Endothelial cell of umbilical vein (primary cell): ENCODE data around the gene TSEN2. TPM values are rescaled to one million over a fixed set of nuclear protein-coding genes. Genes with fewer than 3 reads are reported as not detected.

Experiments
- BruUV-seq: library from RNA; stranded (reverse); fragments of 400-500 nt; replicated peaks from 2 replicates; lab custom pipeline; 2021; lab: Mats Ljungman, UMichigan
- CTCF ChIA-PET: fragments of 300-600, 350-600 bp; sonication (Branson Sonifier 250); formaldehyde crosslinking; loops from one replicate; lab custom pipeline; 2021; ENCODE audit warnings: antibody characterized with exemption, inconsistent platforms; lab: Charles Lee
- POLR2A ChIA-PET: fragments of 300-600, 350-600 bp; sonication (Branson Sonifier 250); formaldehyde crosslinking; loops from one replicate; lab custom pipeline; 2021; ENCODE audit warnings: antibody characterized with exemption, inconsistent platforms; lab: Charles Lee
- DNase-seq: peaks from one replicate; pipeline ENCODE4 v3.0.0-alpha.2; 2011; ENCODE audit warnings: low read depth, low spot score
- FAIRE-seq: peaks from 2 replicates; lab custom pipeline; 2011; peaks lifted over from hg19 to GRCh38; lab: Jason Lieb, UNC
- H2AFZ ChIP-seq: 2 replicates; pipeline ENCODE4 v1.6.0; 2012; ENCODE audit warnings: low read depth, low read length, control low read depth, inconsistent platforms
- H3K27ac ChIP-seq: 2 replicates; pipeline ENCODE4 v1.5.1; 2011; ENCODE audit warnings: low read depth, mild to moderate bottlenecking, control low read depth, low read length, moderate library complexity; ENCODE audit not compliant: insufficient read depth
- H3K27me3 ChIP-seq, 2 experiments: 2 replicates each; pipeline versions ENCODE4 v1.6.0 to v1.6.1; 2011; ENCODE audit warnings: low read length in 2 of 2, mixed read lengths in 1 of 2; ENCODE audit not compliant: control insufficient read depth in 2 of 2, insufficient read depth in 2 of 2
- H3K36me3 ChIP-seq, 2 experiments: 2 replicates in 1 of 2; 3 replicates in 1 of 2; pipeline ENCODE4 v1.5.1; 2011; ENCODE audit warnings: low read length in 2 of 2, mild to moderate bottlenecking in 1 of 2, moderate library complexity in 1 of 2; ENCODE audit not compliant: control insufficient read depth in 2 of 2, insufficient read depth in 2 of 2; ENCODE audit errors: extremely low read depth in 1 of 2
- H3K4me1 ChIP-seq: 3 replicates; pipeline ENCODE4 v1.5.1; 2011; ENCODE audit warnings: mild to moderate bottlenecking, low read length; ENCODE audit not compliant: control insufficient read depth, insufficient read depth; ENCODE audit errors: extremely low read depth
- H3K4me2 ChIP-seq: 2 replicates; pipeline ENCODE4 v1.6.1; 2011; ENCODE audit warnings: low read length, control low read depth, mixed read lengths; ENCODE audit not compliant: insufficient read depth
- H3K4me3 ChIP-seq, 3 experiments: fragments of 200-600 bp in 1 of 3; sonication (generic), shearing (Covaris generic) in 1 of 3; replicated peaks in 1 of 3; 2 replicates each; pipeline ENCODE4 v1.5.1; 2011 to 2016; ENCODE audit warnings: control low read depth in 3 of 3, low read length in 3 of 3, mild to moderate bottlenecking in 2 of 3, inconsistent platforms in 1 of 3, low read depth in 1 of 3, moderate library complexity in 1 of 3; ENCODE audit not compliant: insufficient read depth in 1 of 3
- H3K79me2 ChIP-seq: 2 replicates; pipeline ENCODE4 v1.6.0; 2012; ENCODE audit warnings: low read length, inconsistent platforms; ENCODE audit not compliant: control insufficient read depth, insufficient read depth
- H3K9ac ChIP-seq: replicated peaks from 2 replicates; pipeline ENCODE3; 2011; ENCODE audit warnings: low read length, control low read depth; ENCODE audit not compliant: insufficient read depth; ENCODE audit errors: extremely low read depth
- H3K9me1 ChIP-seq: replicated peaks from 3 replicates; pipeline ENCODE4 v1.6.0; 2011; ENCODE audit warnings: mild to moderate bottlenecking, low read length; ENCODE audit not compliant: control insufficient read depth, insufficient read depth; ENCODE audit errors: extremely low read depth
- H3K9me3 ChIP-seq: replicated peaks from 2 replicates; pipeline ENCODE4 v1.5.1; 2012; ENCODE audit warnings: low read length, inconsistent platforms; ENCODE audit not compliant: control insufficient read depth, insufficient read depth
- H4K20me1 ChIP-seq: replicated peaks from 2 replicates; pipeline ENCODE3; 2011; ENCODE audit warnings: mild to moderate bottlenecking, low read length; ENCODE audit not compliant: control insufficient read depth, insufficient read depth; ENCODE audit errors: extremely low read depth
- FOS ChIP-seq: IDR thresholded peaks from 2 replicates; pipeline ENCODE4 v1.6.1; 2011; ENCODE audit warnings: mild to moderate bottlenecking, low read length, moderate library complexity, borderline replicate concordance; ENCODE audit not compliant: insufficient read depth
- POLR2A ChIP-seq: IDR thresholded peaks from 2 replicates; pipeline ENCODE4 v1.6.1; 2012; ENCODE audit warnings: low read depth, mild to moderate bottlenecking, control low read depth, low read length
- POLR2AphosphoS5 ChIP-seq: IDR thresholded peaks from 2 replicates; pipeline ENCODE4 v1.6.1; 2012; ENCODE audit warnings: low read depth, mild to moderate bottlenecking, control low read depth, low read length, moderate library complexity; ENCODE audit not compliant: insufficient read depth
- dilution Hi-C: fragments of 300-500 bp; cut with MboI; formaldehyde crosslinking; loops from one replicate; pipeline ENCODE4 v1.15.0; 2019; ENCODE audit warnings: low sequenced_read_pairs; ENCODE audit not compliant: extremely low pct_ligation_motif_present
- intact Hi-C: fragments of 100-400 bp; cut with micrococcal nuclease; formaldehyde crosslinking; loops from one replicate; pipeline ENCODE4 v1.10.0; 2022
- polyA plus RNA-seq, 4 experiments: library from polyadenylated mRNA; depleted of rRNA in 3 of 4; stranded (reverse) in 3 of 4; unstranded in 1 of 4; fragments of >200 nt; gene quantifications; 2 replicates each; pipeline versions ENCODE4 v1.2.1 to v1.2.3, GENCODE V29; 2011 to 2012; ENCODE audit warnings: missing spikeins in 1 of 4
- total RNA-seq: library from RNA; stranded (reverse); gene quantifications from 2 replicates; pipeline ENCODE4 v1.2.3, GENCODE V29; 2021
- TF ChIP-seq, protein P1 (sequence below): IDR thresholded peaks from 2 replicates; pipeline ENCODE4 v1.6.1; 2011; ENCODE audit not compliant: insufficient read depth, insufficient read length
- TF ChIP-seq, protein P2 (sequence below), 2 donors: IDR thresholded peaks; 1 replicate in 1 of 2; 2 replicates in 1 of 2; pipeline ENCODE4 v1.5.1; 2011; ENCODE audit warnings: low read length in 2 of 2, mild to moderate bottlenecking in 2 of 2, moderate library complexity in 2 of 2, control low read depth in 1 of 2, inconsistent platforms in 1 of 2, low read depth in 1 of 2; ENCODE audit not compliant: insufficient read depth in 1 of 2; ENCODE audit errors: extremely low read depth in 1 of 2

The TSEN2 gene
- total and polyA plus RNA-seq, 2 donors (not counting 3 experiments of a cell fraction or from before 2014, with no cell fraction given) = 8.3 to 12.1 TPM

DNA sequence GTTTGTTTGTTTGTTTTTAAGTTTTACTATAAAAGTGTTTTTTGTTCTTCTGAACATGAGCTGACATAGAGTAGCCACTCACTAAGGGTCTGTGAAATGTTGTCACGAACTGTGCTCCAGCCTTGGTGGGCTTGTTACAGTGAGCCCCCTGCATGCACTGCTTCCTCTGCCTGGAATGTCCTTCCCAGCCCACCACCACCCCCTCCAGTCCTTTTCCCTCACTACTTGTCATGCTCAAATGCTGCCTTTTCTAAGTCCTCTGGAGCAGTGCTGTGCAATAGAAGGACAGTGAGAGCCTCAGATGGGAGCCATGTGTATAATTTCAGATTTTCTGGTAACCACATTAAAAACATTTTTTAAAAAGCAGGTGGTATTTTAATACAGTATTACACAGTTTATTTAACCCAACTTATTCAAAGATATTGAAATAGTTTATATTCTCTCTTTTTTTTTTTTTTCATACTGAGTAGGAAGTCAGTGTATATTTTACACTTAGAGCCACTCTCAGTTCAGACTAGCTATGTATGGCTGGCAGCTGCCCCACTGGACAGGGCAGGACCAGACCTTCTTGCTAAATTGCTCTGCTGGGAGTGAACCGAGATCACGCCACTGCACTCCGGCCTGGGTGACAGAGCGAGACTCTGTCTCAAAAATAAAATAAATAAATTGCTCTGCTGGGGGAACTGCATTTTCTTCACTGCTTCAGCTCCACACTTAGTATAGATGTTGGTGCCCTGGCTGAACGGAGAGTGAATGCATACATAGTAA is 34.2 kb downstream of the TSEN2 start:
- Histone ChIP-seq H3K4me1 (no peaks in the 10 kb centered on the region), H3K27ac (no peak overlapping the region), H3K36me3 (no peaks in the 10 kb centered on the region), H3K9ac (no peak overlapping the region), H3K4me3 (no peak overlapping the region), H4K20me1 (no peaks in the 10 kb centered on the region), H3K79me2 (no peaks in the 10 kb centered on the region), H3K9me1 (no peaks in the 10 kb centered on the region), H3K9me3 (no peaks in the 10 kb centered on the region), H3K27me3 (no peaks in the 10 kb centered on the region), H2AFZ (no peak overlapping the region), H3K4me2 (no peak overlapping the region)
- TF ChIP-seq, protein P1, sequence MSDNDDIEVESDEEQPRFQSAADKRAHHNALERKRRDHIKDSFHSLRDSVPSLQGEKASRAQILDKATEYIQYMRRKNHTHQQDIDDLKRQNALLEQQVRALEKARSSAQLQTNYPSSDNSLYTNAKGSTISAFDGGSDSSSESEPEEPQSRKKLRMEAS = no peak
- no peak for TF ChIP-seq POLR2A
- TF ChIP-seq POLR2AphosphoS5 = no peak
- TF ChIP-seq, protein P2, sequence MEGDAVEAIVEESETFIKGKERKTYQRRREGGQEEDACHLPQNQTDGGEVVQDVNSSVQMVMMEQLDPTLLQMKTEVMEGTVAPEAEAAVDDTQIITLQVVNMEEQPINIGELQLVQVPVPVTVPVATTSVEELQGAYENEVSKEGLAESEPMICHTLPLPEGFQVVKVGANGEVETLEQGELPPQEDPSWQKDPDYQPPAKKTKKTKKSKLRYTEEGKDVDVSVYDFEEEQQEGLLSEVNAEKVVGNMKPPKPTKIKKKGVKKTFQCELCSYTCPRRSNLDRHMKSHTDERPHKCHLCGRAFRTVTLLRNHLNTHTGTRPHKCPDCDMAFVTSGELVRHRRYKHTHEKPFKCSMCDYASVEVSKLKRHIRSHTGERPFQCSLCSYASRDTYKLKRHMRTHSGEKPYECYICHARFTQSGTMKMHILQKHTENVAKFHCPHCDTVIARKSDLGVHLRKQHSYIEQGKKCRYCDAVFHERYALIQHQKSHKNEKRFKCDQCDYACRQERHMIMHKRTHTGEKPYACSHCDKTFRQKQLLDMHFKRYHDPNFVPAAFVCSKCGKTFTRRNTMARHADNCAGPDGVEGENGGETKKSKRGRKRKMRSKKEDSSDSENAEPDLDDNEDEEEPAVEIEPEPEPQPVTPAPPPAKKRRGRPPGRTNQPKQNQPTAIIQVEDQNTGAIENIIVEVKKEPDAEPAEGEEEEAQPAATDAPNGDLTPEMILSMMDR (IDR thresholded peaks at IDR 0.05; ENCODE audit: extremely low read depth in 1 of 2, insufficient read depth in 1 of 2, low read depth in 1 of 2, low read length in 2 of 2) = no peak
- no peak for TF ChIP-seq FOS
- no TSS peak for BruUV-seq
- ChIA-PET POLR2A (no interaction called here), CTCF (interaction anchor here (0.7 kb wide), 1 partner anchor 60 kb away, joined by 3 read pairs; no protein-coding TSS in a partner anchor)
- no peak for FAIRE-seq
- dilution Hi-C loops = no loop called here
- no peak for DNase-seq
- intact Hi-C loops = no loop called here
